ENCODE data around the gene TSTD1.
A peak's percentile ranks its signal among the peaks of the same experiment; 100 is the strongest.

The TSTD1 gene

GRCh38 chr1:161082996-161083747 lies 44.4 kb upstream of the TSTD1 start:
- DNase-seq, result peak; percentile 35
- H3K4me1 ChIP-seq, result peaks cover 5% of the 10 kb centered on the region

DNA sequence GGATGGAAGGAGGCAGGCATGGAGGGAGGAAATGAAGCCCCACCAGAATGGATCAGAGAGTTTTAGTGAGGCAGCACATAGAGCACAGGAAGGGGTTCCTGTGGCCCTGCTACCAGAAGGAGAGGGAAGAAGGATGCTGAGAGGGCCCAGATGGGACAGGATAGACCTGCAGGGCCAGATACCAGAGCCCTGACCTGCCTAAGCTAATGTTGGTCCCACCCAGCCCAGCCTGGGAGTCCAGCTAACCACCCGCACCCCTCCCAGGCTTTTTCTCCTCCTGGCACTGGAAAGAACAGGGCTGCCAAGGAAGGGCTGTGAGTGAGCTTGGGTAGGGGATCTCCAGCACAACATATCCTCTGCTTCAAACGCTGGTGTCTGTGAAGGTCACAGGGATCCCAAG lies 43.7 kb upstream of the TSTD1 start:
- no peaks in the 10 kb centered on the region for H3K27me3 ChIP-seq
- DNase-seq, result no peak
- no peaks in the 10 kb centered on the region for H3K9me3 ChIP-seq
- H3K36me3 ChIP-seq, result no peaks in the 10 kb centered on the region
- no peak overlapping the region for H3K4me3 ChIP-seq (ENCODE audit: low read depth, low read length)
- TF ChIP-seq CTCF (IDR thresholded peaks at IDR 0.05; ENCODE audit: low read depth, low read length), result no peak
- peaks cover 5% of the 10 kb centered on the region for H3K4me1 ChIP-seq

More at GRCh38 chr1:161082996-161083747, 44.4 kb upstream of the TSTD1 start:
- H3K4me3 ChIP-seq (ENCODE audit: low read depth, low read length), result no peak overlapping the region
- H3K36me3 ChIP-seq, result no peaks in the 10 kb centered on the region
- no peaks in the 10 kb centered on the region for H3K9me3 ChIP-seq
- no peak for TF ChIP-seq CTCF (IDR thresholded peaks at IDR 0.05; ENCODE audit: low read depth, low read length)
- no peaks in the 10 kb centered on the region for H3K27me3 ChIP-seq

DNA sequence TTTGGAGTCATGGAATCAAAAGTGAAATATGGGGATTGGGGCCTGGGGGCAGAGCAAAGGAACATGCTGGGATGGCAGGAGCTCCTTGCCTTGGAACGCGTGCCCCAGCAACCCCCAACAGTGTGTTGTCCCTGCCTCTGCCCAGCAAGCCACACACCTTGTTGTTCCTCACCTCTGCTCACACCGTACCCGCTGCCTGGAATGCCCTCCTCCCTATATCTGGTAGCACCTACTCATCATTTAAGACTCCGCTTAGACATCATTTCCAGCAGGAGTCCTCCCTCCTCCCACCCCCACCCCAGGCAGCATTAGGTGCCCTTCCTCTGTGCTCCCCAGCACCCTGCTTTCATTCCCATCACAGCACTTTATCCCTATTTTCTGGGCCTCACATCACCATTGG lies 42.8 kb upstream of the TSTD1 start:
- no peak for TF ChIP-seq CTCF (IDR thresholded peaks at IDR 0.05; ENCODE audit: low read depth, low read length)
- no peak for DNase-seq
- no peaks in the 10 kb centered on the region for H3K36me3 ChIP-seq
- peaks cover 5% of the 10 kb centered on the region for H3K4me1 ChIP-seq
- H3K9me3 ChIP-seq, result no peaks in the 10 kb centered on the region
- H3K4me3 ChIP-seq (ENCODE audit: low read depth, low read length), result no peak overlapping the region
- no peaks in the 10 kb centered on the region for H3K27me3 ChIP-seq

GRCh38 chr1:161080441-161081405 lies 42.0 kb upstream of the TSTD1 start:
- H3K36me3 ChIP-seq, result no peaks in the 10 kb centered on the region
- no peak overlapping the region for H3K4me3 ChIP-seq (ENCODE audit: low read depth, low read length)
- H3K9me3 ChIP-seq, result no peaks in the 10 kb centered on the region
- peaks cover 5% of the 10 kb centered on the region for H3K4me1 ChIP-seq
- H3K27me3 ChIP-seq, result no peaks in the 10 kb centered on the region
- no peak for TF ChIP-seq CTCF (IDR thresholded peaks at IDR 0.05; ENCODE audit: low read depth, low read length)
- no peak for DNase-seq

DNA sequence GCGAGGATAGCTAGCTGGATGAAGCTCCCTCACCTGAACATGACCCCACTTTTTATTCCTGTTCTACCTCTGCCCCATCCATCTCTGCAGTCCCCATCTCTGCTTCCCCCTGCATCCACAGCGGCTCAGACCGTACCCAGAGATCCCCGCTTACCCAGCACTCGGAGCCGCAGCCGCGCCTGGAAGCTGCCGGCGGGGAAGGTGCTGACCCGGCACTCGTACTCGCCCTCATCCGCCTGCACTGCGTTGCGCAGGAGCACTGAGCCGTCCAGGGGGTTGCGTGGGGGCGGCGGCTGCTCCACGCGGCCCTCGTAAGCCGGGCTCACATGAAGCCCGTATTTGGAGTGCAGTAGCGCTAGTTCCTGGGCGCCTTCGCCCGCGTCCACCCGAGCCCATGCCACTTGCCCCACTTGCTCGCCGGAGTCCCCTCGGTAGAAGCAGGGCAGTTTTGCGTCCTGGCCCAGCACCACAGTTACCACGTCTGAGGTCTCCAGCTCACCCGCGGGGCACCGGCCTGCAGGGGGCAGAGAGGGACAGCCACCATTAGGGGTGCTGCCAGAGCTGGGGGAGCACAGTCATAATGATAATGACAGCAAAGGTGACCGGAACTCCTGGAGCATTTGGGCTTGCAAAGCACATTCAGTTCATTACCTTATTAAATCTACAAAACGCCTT lies 40.8 kb upstream of the TSTD1 start:
- no peaks in the 10 kb centered on the region for H3K27me3 ChIP-seq
- DNase-seq, result no peak
- TF ChIP-seq CTCF (IDR thresholded peaks at IDR 0.05; ENCODE audit: low read depth, low read length), result no peak
- peaks cover 5% of the 10 kb centered on the region for H3K4me1 ChIP-seq
- no peak overlapping the region for H3K4me3 ChIP-seq (ENCODE audit: low read depth, low read length)
- H3K9me3 ChIP-seq, result no peaks in the 10 kb centered on the region
- no peaks in the 10 kb centered on the region for H3K36me3 ChIP-seq
